OCI-LY1 (cell line): Measurements from ENCODE around the gene FOS.
A peak's percentile ranks its signal among the peaks of the same experiment; 100 is the strongest.

Experiments
- H2AFZ ChIP-seq: fragments of 200-600 bp; sonication (generic), shearing (Covaris generic); 2 replicates; pipeline ENCODE4 v1.6.0; 2014; ENCODE audit warnings: antibody characterized with exemption, mild to moderate bottlenecking, low read length
- H3F3A ChIP-seq: fragments of 200-600 bp; sonication (generic), shearing (Covaris generic); 2 replicates; pipeline ENCODE4 v1.6.0; 2014; ENCODE audit warnings: mild to moderate bottlenecking, antibody characterized with exemption, low read length, moderate library complexity; ENCODE audit not compliant: insufficient read depth
- H3K27ac ChIP-seq: fragments of 200-600 bp; sonication (generic); 2 replicates; pipeline ENCODE4 v1.5.1; 2014; ENCODE audit warnings: low read length, mixed run types, mild to moderate bottlenecking, low read depth; ENCODE audit not compliant: poor library complexity, severe bottlenecking
- H3K27me3 ChIP-seq: fragments of 200-600 bp; sonication (generic); 2 replicates; pipeline ENCODE4 v1.6.0; 2014; ENCODE audit warnings: antibody characterized with exemption, mild to moderate bottlenecking, low read length, moderate library complexity; ENCODE audit not compliant: insufficient read depth
- H3K36me3 ChIP-seq: fragments of 200-600 bp; sonication (generic); 2 replicates; pipeline ENCODE4 v1.6.1; 2014; ENCODE audit warnings: mild to moderate bottlenecking, antibody characterized with exemption, low read length, moderate library complexity, mixed read lengths; ENCODE audit not compliant: insufficient read depth
- H3K4me1 ChIP-seq: fragments of 200-600 bp; sonication (generic); 2 replicates; pipeline ENCODE4 v1.5.1; 2014; ENCODE audit warnings: mild to moderate bottlenecking, low read length, moderate library complexity; ENCODE audit not compliant: insufficient read depth, severe bottlenecking
- H3K4me2 ChIP-seq: fragments of 200-600 bp; sonication (generic), shearing (Covaris generic); 2 replicates; pipeline ENCODE4 v1.6.1; 2014; ENCODE audit warnings: low read length
- H3K4me3 ChIP-seq: fragments of 200-600 bp; sonication (generic); 2 replicates; pipeline ENCODE4 v1.5.1; 2014; ENCODE audit warnings: low read length, low read depth, mild to moderate bottlenecking, mixed read lengths; ENCODE audit not compliant: poor library complexity, severe bottlenecking
- H3K79me2 ChIP-seq: fragments of 200-600 bp; shearing (Covaris generic); 2 replicates; pipeline ENCODE4 v1.6.1; 2016; ENCODE audit warnings: mixed run types, low read length, mixed read lengths; ENCODE audit not compliant: insufficient read depth
- H3K9ac ChIP-seq: fragments of 200-600 bp; sonication (generic), shearing (Covaris generic); 2 replicates; pipeline ENCODE4 v1.6.1; 2014; ENCODE audit warnings: mild to moderate bottlenecking, low read length, mixed read lengths
- H3K9me2 ChIP-seq: fragments of 200-600 bp; sonication (generic), shearing (Covaris generic); 2 replicates; pipeline ENCODE4 v1.6.1; 2014; ENCODE audit warnings: low read depth, mild to moderate bottlenecking, low read length, mixed read lengths
- H3K9me3 ChIP-seq: fragments of 200-600 bp; shearing (Covaris generic); 2 replicates; pipeline ENCODE4 v1.6.1; 2014; ENCODE audit warnings: low read length, mixed read lengths
- H4K20me1 ChIP-seq: fragments of 200-600 bp; sonication (generic), shearing (Covaris generic); 2 replicates; pipeline ENCODE4 v1.6.0; 2016; ENCODE audit warnings: mild to moderate bottlenecking, low read length; ENCODE audit not compliant: insufficient read depth
- CTCF ChIP-seq: fragments of 200-600 bp; sonication (generic), shearing (Covaris generic); IDR thresholded peaks from 2 replicates; pipeline ENCODE4 v1.5.1; 2017; ENCODE audit warnings: mild to moderate bottlenecking, antibody characterized with exemption, low read length, moderate library complexity, mixed read lengths
- EZH2 ChIP-seq: fragments of 200-600 bp; sonication (generic), shearing (Covaris generic); IDR thresholded peaks from 2 replicates; pipeline ENCODE4 v1.8.0; 2017; ENCODE audit warnings: borderline replicate concordance, mixed run types, mild to moderate bottlenecking, antibody characterized with exemption, low read length, moderate library complexity, mixed read lengths

FOS gene

DNA sequence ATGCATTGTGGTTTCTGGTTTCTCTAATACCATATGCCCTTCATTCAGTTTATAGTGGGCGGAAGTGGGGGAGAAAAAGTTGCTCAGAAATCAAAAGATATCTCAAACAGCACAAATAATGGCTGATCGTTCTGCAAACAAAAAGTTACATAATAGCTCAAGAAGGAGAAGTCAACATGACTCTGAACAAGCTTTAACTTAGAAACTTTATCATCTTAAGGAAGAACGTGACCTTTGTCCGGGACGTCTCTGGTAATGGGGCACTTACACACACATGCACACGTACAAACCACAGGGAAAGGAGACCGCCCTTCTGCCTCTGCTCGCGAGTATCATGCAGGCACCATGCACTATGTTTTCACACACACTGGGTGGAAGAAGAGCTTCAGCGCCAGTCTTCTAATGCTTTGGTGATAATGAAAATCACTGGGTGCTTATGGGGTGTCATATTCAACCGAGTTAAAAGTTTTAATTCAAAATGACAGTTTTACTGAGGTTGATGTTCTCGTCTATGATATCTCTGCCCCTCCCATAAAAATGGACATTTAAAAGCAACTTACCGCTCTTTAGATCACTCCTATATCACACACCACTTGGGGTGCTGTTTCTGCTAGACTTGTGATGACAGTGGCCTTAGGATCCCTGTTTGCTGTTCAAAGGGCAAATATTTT lies 4.7 kb downstream of the FOS start:
- H3F3A ChIP-seq = no peaks in the 10 kb centered on the region
- no peak overlapping the region for H3K27ac ChIP-seq
- H3K36me3 ChIP-seq = no peaks in the 10 kb centered on the region
- no peaks in the 10 kb centered on the region for H4K20me1 ChIP-seq
- H3K9me2 ChIP-seq = no peaks in the 10 kb centered on the region
- no peaks in the 10 kb centered on the region for H3K9me3 ChIP-seq
- H3K4me1 ChIP-seq = peaks cover 13% of the 10 kb centered on the region
- no peak overlapping the region for H3K4me3 ChIP-seq
- no peak overlapping the region for H3K9ac ChIP-seq
- no peaks in the 10 kb centered on the region for H3K79me2 ChIP-seq
- no peak overlapping the region for H3K4me2 ChIP-seq
- H3K27me3 ChIP-seq = peaks cover 15% of the 10 kb centered on the region
- H2AFZ ChIP-seq = no peak overlapping the region
- TF ChIP-seq CTCF (peak; percentile 25), EZH2 (no peak)

GRCh38 chr14:75283833-75284563 lies 5.4 kb downstream of the FOS start:
- H3K27ac ChIP-seq = no peak overlapping the region
- H3K4me1 ChIP-seq = peaks cover 9% of the 10 kb centered on the region
- no peaks in the 10 kb centered on the region for H3F3A ChIP-seq
- H3K9me2 ChIP-seq = no peaks in the 10 kb centered on the region
- H3K79me2 ChIP-seq = no peaks in the 10 kb centered on the region
- H3K4me2 ChIP-seq = no peak overlapping the region
- no peaks in the 10 kb centered on the region for H3K36me3 ChIP-seq
- peaks cover 14% of the 10 kb centered on the region for H3K27me3 ChIP-seq
- H4K20me1 ChIP-seq = no peaks in the 10 kb centered on the region
- no peak overlapping the region for H3K4me3 ChIP-seq
- H3K9ac ChIP-seq = no peak overlapping the region
- no peak overlapping the region for H2AFZ ChIP-seq
- no peaks in the 10 kb centered on the region for H3K9me3 ChIP-seq
- no peak for TF ChIP-seq EZH2
- no peak; the same call in 1 of the 2 replicates for TF ChIP-seq CTCF

DNA sequence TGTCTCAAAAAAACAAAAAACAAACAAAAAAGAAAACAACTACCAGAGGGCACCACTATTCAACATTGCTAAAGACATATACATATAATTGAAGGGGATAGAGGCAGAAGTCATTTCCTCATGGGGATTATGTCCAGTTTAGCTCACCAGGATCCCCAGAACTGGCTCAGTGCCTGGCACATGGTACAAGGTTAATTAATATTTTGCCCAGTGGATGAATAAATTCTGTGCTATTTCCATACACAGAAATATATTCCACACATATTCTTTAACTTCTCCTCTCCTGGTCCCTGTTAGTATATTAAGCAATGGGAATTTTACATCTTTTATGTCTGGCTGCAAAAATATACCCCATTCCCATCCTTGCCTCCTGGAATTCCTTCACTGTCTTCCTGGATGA lies 6.7 kb downstream of the FOS start:
- H2AFZ ChIP-seq = no peak overlapping the region
- H3F3A ChIP-seq = no peaks in the 10 kb centered on the region

More for the DNA sequence above, 6.7 kb downstream of the FOS start:
- no peak overlapping the region for H3K27ac ChIP-seq
- H3K4me3 ChIP-seq = no peak overlapping the region
- no peak overlapping the region for H3K4me2 ChIP-seq
- H3K36me3 ChIP-seq = no peaks in the 10 kb centered on the region
- H3K79me2 ChIP-seq = no peaks in the 10 kb centered on the region
- no peaks in the 10 kb centered on the region for H3K9me3 ChIP-seq
- peaks cover 4% of the 10 kb centered on the region; the same call in 1 of the 2 replicates for H3K27me3 ChIP-seq
- no peaks in the 10 kb centered on the region for H4K20me1 ChIP-seq
- TF ChIP-seq CTCF = no peak
- no peaks in the 10 kb centered on the region for H3K9me2 ChIP-seq
- H3K9ac ChIP-seq = no peak overlapping the region
- peaks cover 3% of the 10 kb centered on the region for H3K4me1 ChIP-seq
